ENCODE data around the gene FUT2. TPM values are rescaled to one million over a fixed set of nuclear protein-coding genes. Genes with fewer than 3 reads are reported as not detected.

The FUT2 gene
- polyA plus RNA-seq, 1 donor (not counting 4 experiments of a cell fraction or from before 2014, with no cell fraction given) = 2.3 TPM

GRCh38 chr19:48722196-48722708, 26.5 kb downstream of the FUT2 start:
- Histone ChIP-seq H3K27ac (ENCODE audit: control insufficient read depth, insufficient read depth, low read length) (no peak overlapping the region), H3K4me1 (ENCODE audit: control insufficient read depth, extremely low read depth, insufficient read depth, low read length) (peaks cover 14% of the 10 kb centered on the region), H3K9ac (ENCODE audit: control insufficient read depth, extremely low read depth, insufficient read depth, low read length) (no peak overlapping the region), H3K9me1 (ENCODE audit: control insufficient read depth, extremely low read depth, insufficient read depth, low read length) (no peaks in the 10 kb centered on the region), H3K4me3 (ENCODE audit: control insufficient read depth in 2 of 3, extremely low read depth in 1 of 3, insufficient read depth in 2 of 3, low read depth in 1 of 3, low read length in 3 of 3) (no peak overlapping the region), H3K36me3 (ENCODE audit: control insufficient read depth in 2 of 2, extremely low read depth in 1 of 2, insufficient read depth in 2 of 2, low read length in 2 of 2) (peaks cover 0 to 6% of the 10 kb centered on the region in 2 experiments), H3K9me3 (ENCODE audit: control insufficient read depth, low read depth, low read length) (no peaks in the 10 kb centered on the region), H3K4me2 (ENCODE audit: control insufficient read depth, extremely low read depth, insufficient read depth, low read depth, low read length) (no peak overlapping the region), H3K79me2 (ENCODE audit: control insufficient read depth, insufficient read depth, low read length) (no peaks in the 10 kb centered on the region), H4K20me1 (ENCODE audit: control insufficient read depth, extremely low read depth, insufficient read depth, low read length) (no peaks in the 10 kb centered on the region), H2AFZ (ENCODE audit: control insufficient read depth, low read length) (no peak overlapping the region), H3K27me3 (ENCODE audit: control insufficient read depth, extremely low read depth, insufficient read depth, low read length) (no peaks in the 10 kb centered on the region)
- FAIRE-seq (no peak), DNase-seq (ENCODE audit: low read depth, low spot score) (no peak)
- dilution Hi-C loops (cut with MboI; ENCODE audit: extremely low pct_ligation_motif_present, low sequenced_read_pairs) = no loop called here
- no peak for TF ChIP-seq EZH2 (IDR thresholded peaks at IDR 0.05; ENCODE audit: low read length)
- TF ChIP-seq CTCF (optimal IDR thresholded peaks at IDR 0.05 in 1 of 3, IDR thresholded peaks at IDR 0.05 in 1 of 3, conservative IDR thresholded peaks at IDR 0.05 in 1 of 3; ENCODE audit: extremely low read depth in 1 of 3, insufficient read depth in 2 of 3, low read length in 3 of 3) = no peak

GRCh38 chr19:48724796-48725753, 29.3 kb downstream of the FUT2 start:
- H3K9me3 ChIP-seq (ENCODE audit: control insufficient read depth, low read depth, low read length) = no peaks in the 10 kb centered on the region
- peak overlapping the region; percentile 11 for H3K4me2 ChIP-seq (ENCODE audit: control insufficient read depth, extremely low read depth, insufficient read depth, low read depth, low read length)
- H3K27ac ChIP-seq (ENCODE audit: control insufficient read depth, insufficient read depth, low read length) = peak overlapping the region; percentile 63
- H3K27me3 ChIP-seq (ENCODE audit: control insufficient read depth, extremely low read depth, insufficient read depth, low read length) = no peaks in the 10 kb centered on the region
- H3K79me2 ChIP-seq (ENCODE audit: control insufficient read depth, insufficient read depth, low read length) = no peaks in the 10 kb centered on the region
- DNase-seq (ENCODE audit: low read depth, low spot score) = peak; percentile 76
- H2AFZ ChIP-seq (ENCODE audit: control insufficient read depth, low read length) = peak overlapping the region; percentile 85
- TF ChIP-seq EZH2 (IDR thresholded peaks at IDR 0.05; ENCODE audit: low read length) (no peak), CTCF (optimal IDR thresholded peaks at IDR 0.05 in 1 of 3, IDR thresholded peaks at IDR 0.05 in 1 of 3, conservative IDR thresholded peaks at IDR 0.05 in 1 of 3; ENCODE audit: extremely low read depth in 1 of 3, insufficient read depth in 2 of 3, low read length in 3 of 3) (no peak)
- H3K9ac ChIP-seq (ENCODE audit: control insufficient read depth, extremely low read depth, insufficient read depth, low read length) = no peak overlapping the region
- H3K4me1 ChIP-seq (ENCODE audit: control insufficient read depth, extremely low read depth, insufficient read depth, low read length) = peaks cover 14% of the 10 kb centered on the region
- no peaks in the 10 kb centered on the region for H4K20me1 ChIP-seq (ENCODE audit: control insufficient read depth, extremely low read depth, insufficient read depth, low read length)
- H3K9me1 ChIP-seq (ENCODE audit: control insufficient read depth, extremely low read depth, insufficient read depth, low read length) = no peaks in the 10 kb centered on the region
- H3K4me3 ChIP-seq (ENCODE audit: control insufficient read depth in 2 of 3, extremely low read depth in 1 of 3, insufficient read depth in 2 of 3, low read depth in 1 of 3, low read length in 3 of 3) = no peak overlapping the region
- dilution Hi-C loops (cut with MboI; ENCODE audit: extremely low pct_ligation_motif_present, low sequenced_read_pairs) = no loop called here
- peaks cover 0 to 6% of the 10 kb centered on the region in 2 experiments for H3K36me3 ChIP-seq (ENCODE audit: control insufficient read depth in 2 of 2, extremely low read depth in 1 of 2, insufficient read depth in 2 of 2, low read length in 2 of 2)
- FAIRE-seq = peak; percentile 85

Measured in keratinocyte (primary cell).